Astrocyte (in vitro differentiated cells and primary cell): ENCODE results near the gene XDH.

Experiments
- EZH2 ChIP-seq: IDR thresholded peaks from 2 replicates; pipeline ENCODE4 v1.6.1; 2012; ENCODE audit warnings: mild to moderate bottlenecking, low read length, inconsistent platforms; ENCODE audit not compliant: insufficient read depth
- TF ChIP-seq, protein P1 (sequence below): IDR thresholded peaks from 2 replicates; pipeline ENCODE4 v1.5.1; 2011; ENCODE audit warnings: low read depth, mild to moderate bottlenecking, inconsistent platforms, low read length, moderate library complexity; ENCODE audit not compliant: insufficient read depth

DNA sequence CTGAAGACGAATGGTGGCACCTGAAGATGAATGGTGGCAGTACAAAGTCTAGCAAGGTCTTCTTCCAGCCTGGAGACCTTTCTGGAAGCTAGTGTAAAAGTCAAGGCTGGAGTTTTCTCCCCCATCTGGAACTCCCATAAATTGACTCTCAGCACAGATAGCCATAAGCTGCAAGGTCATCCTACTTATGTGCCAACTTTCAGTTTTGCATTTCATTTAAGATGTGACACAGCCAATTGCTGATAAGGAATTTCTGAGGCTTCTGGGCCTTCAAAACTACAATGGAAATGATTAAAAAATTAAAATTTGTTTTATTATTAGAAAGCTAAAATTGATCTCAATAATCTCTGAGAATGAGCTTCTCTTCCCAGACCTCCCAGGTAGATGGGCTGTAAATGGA is 10.2 kb downstream of the XDH start:
- TF ChIP-seq, protein P1, sequence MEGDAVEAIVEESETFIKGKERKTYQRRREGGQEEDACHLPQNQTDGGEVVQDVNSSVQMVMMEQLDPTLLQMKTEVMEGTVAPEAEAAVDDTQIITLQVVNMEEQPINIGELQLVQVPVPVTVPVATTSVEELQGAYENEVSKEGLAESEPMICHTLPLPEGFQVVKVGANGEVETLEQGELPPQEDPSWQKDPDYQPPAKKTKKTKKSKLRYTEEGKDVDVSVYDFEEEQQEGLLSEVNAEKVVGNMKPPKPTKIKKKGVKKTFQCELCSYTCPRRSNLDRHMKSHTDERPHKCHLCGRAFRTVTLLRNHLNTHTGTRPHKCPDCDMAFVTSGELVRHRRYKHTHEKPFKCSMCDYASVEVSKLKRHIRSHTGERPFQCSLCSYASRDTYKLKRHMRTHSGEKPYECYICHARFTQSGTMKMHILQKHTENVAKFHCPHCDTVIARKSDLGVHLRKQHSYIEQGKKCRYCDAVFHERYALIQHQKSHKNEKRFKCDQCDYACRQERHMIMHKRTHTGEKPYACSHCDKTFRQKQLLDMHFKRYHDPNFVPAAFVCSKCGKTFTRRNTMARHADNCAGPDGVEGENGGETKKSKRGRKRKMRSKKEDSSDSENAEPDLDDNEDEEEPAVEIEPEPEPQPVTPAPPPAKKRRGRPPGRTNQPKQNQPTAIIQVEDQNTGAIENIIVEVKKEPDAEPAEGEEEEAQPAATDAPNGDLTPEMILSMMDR, result no peak
- no peak for TF ChIP-seq EZH2
